OCI-LY7 (cell line): ENCODE measurements around the gene TRAPPC12. TPM values are rescaled to one million over a fixed set of nuclear protein-coding genes. Genes with fewer than 3 reads are reported as not detected.
A peak's percentile ranks its signal among the peaks of the same experiment; 100 is the strongest.

ENCODE experiments used
- BruUV-seq: library from RNA; stranded (reverse); fragments of 400-500 nt; replicated peaks from 2 replicates; lab custom pipeline; 2021; lab: Mats Ljungman, UMichigan
- CTCF ChIA-PET: fragments of 300-600 bp; sonication (Branson Sonifier 250); formaldehyde crosslinking; loops from one replicate; lab custom pipeline; 2022; ENCODE audit warnings: antibody characterized with exemption; ENCODE audit not compliant: unreplicated experiment; lab: Charles Lee
- POLR2A ChIA-PET: fragments of 300-600 bp; sonication (Branson Sonifier 250); formaldehyde crosslinking; loops from one replicate; lab custom pipeline; 2022; ENCODE audit warnings: antibody characterized with exemption; lab: Charles Lee
- DNase-seq: peaks from one replicate; pipeline ENCODE4 v3.0.0-alpha.2; 2015; ENCODE audit warnings: low spot score
- H2AFZ ChIP-seq: fragments of 200-600 bp; sonication (generic), shearing (Covaris generic); 2 replicates; pipeline ENCODE4 v1.6.1; 2014; ENCODE audit warnings: mild to moderate bottlenecking, antibody characterized with exemption, low read length, moderate library complexity
- H3K27ac ChIP-seq: fragments of 200-600 bp; sonication (generic); 2 replicates; pipeline ENCODE4 v1.5.1; 2014; ENCODE audit warnings: mixed run types, low read depth, mild to moderate bottlenecking, moderate library complexity, low read length, inconsistent platforms; ENCODE audit not compliant: poor library complexity, severe bottlenecking
- H3K36me3 ChIP-seq: fragments of 200-600 bp; sonication (generic); 2 replicates; pipeline ENCODE4 v1.6.1; 2014; ENCODE audit warnings: mild to moderate bottlenecking, antibody characterized with exemption, low read length, moderate library complexity, mixed read lengths; ENCODE audit not compliant: insufficient read depth
- H3K4me1 ChIP-seq: fragments of 200-600 bp; sonication (generic); 2 replicates; pipeline ENCODE4 v1.5.1; 2014; ENCODE audit warnings: mild to moderate bottlenecking, low read length; ENCODE audit not compliant: insufficient read depth, poor library complexity, severe bottlenecking
- H3K4me2 ChIP-seq: fragments of 200-600 bp; sonication (generic); 2 replicates; pipeline ENCODE4 v1.6.1; 2014; ENCODE audit warnings: mild to moderate bottlenecking, low read length
- H3K4me3 ChIP-seq: fragments of 200-600 bp; sonication (generic); 2 replicates; pipeline ENCODE4 v1.5.1; 2014; ENCODE audit warnings: mild to moderate bottlenecking, low read depth, low read length; ENCODE audit not compliant: poor library complexity, severe bottlenecking
- H3K79me2 ChIP-seq: fragments of 200-600 bp; sonication (generic); 2 replicates; pipeline ENCODE4 v1.6.1; 2016; ENCODE audit warnings: low read depth, mild to moderate bottlenecking, low read length, moderate library complexity, mixed read lengths; ENCODE audit not compliant: insufficient read depth
- H3K9me2 ChIP-seq: fragments of 200-600 bp; sonication (generic); 2 replicates; pipeline ENCODE4 v1.6.1; 2016; ENCODE audit warnings: mild to moderate bottlenecking, low read length, mixed read lengths; ENCODE audit not compliant: insufficient read depth
- H3K9me3 ChIP-seq: fragments of 200-600 bp; sonication (generic); 2 replicates; pipeline ENCODE4 v1.6.1; 2014; ENCODE audit warnings: mild to moderate bottlenecking, mixed run types, low read length, mixed read lengths
- H4K20me1 ChIP-seq: fragments of 200-600 bp; sonication (generic); 2 replicates; pipeline ENCODE4 v1.6.1; 2014; ENCODE audit warnings: mild to moderate bottlenecking, antibody characterized with exemption, low read length, moderate library complexity, mixed read lengths; ENCODE audit not compliant: insufficient read depth
- CTCF ChIP-seq: fragments of 200-600 bp; sonication (generic); conservative IDR thresholded peaks from 2 replicates; pipeline ENCODE4 v1.5.1; 2014; ENCODE audit warnings: mild to moderate bottlenecking, antibody characterized with exemption, low read length, moderate library complexity, mixed read lengths
- EZH2phosphoT487 ChIP-seq: fragments of 200-600 bp; sonication (generic); IDR thresholded peaks from 2 replicates; pipeline ENCODE4 v1.6.1; 2018; ENCODE audit warnings: low read depth, borderline replicate concordance, mild to moderate bottlenecking, mixed run types, antibody characterized with exemption, low read length, moderate library complexity, mixed read lengths
- intact Hi-C: fragments of 100-400 bp; cut with micrococcal nuclease; formaldehyde crosslinking; loops from one replicate; pipeline ENCODE4 v1.10.0; 2022; ENCODE audit not compliant: unreplicated experiment
- total RNA-seq, 2 experiments: library from RNA; depleted of rRNA in 1 of 2; stranded (reverse); fragments of >200 nt in 1 of 2; shearing (Covaris generic) in 1 of 2; gene quantifications; 2 replicates each; pipeline ENCODE4 v1.2.3, GENCODE V29; 2014 to 2022

TRAPPC12 gene
- total RNA-seq, 2 experiments from 2014 or later: 85.2 to 91.6 TPM

GRCh38 chr2:3420076-3420768 lies 40.7 kb downstream of the TRAPPC12 start:
- H3K4me2 ChIP-seq: no peak overlapping the region
- intact Hi-C loops: no loop called here
- ChIA-PET CTCF (interaction anchor here (1.0 kb wide), 1 partner anchor 23 kb away, joined by 3 read pairs; no protein-coding TSS in a partner anchor), POLR2A (interaction anchor here (1.0 kb wide), 1 partner anchor 10 kb away, joined by 3 read pairs; no protein-coding TSS in a partner anchor)
- no peaks in the 10 kb centered on the region for H3K9me3 ChIP-seq
- DNase-seq: peak; percentile 50
- TF ChIP-seq CTCF: no peak
- TF ChIP-seq EZH2phosphoT487: no peak
- H3K4me1 ChIP-seq: peaks cover 6% of the 10 kb centered on the region
- no peaks in the 10 kb centered on the region for H3K79me2 ChIP-seq
- no peak overlapping the region for H2AFZ ChIP-seq
- no peak overlapping the region for H3K27ac ChIP-seq
- no peaks in the 10 kb centered on the region for H4K20me1 ChIP-seq
- no TSS peak for BruUV-seq
- no peaks in the 10 kb centered on the region for H3K9me2 ChIP-seq
- peaks cover 47% of the 10 kb centered on the region for H3K36me3 ChIP-seq
- no peak overlapping the region for H3K4me3 ChIP-seq

GRCh38 chr2:3420769-3421397 lies 41.4 kb downstream of the TRAPPC12 start:
- no TSS peak for BruUV-seq
- H4K20me1 ChIP-seq: no peaks in the 10 kb centered on the region
- H3K27ac ChIP-seq: no peak overlapping the region
- no peak overlapping the region for H3K4me2 ChIP-seq
- peaks cover 6% of the 10 kb centered on the region for H3K4me1 ChIP-seq
- no peaks in the 10 kb centered on the region for H3K79me2 ChIP-seq
- no peak overlapping the region for H3K4me3 ChIP-seq
- no peak for DNase-seq
- H3K9me2 ChIP-seq: no peaks in the 10 kb centered on the region
- ChIA-PET POLR2A (interaction anchor here (1.0 kb wide), 1 partner anchor 10 kb away, joined by 3 read pairs; no protein-coding TSS in a partner anchor), CTCF (interaction anchor here (1.0 kb wide), 1 partner anchor 24 kb away, joined by 3 read pairs; no protein-coding TSS in a partner anchor)
- H2AFZ ChIP-seq: no peak overlapping the region
- no peaks in the 10 kb centered on the region for H3K9me3 ChIP-seq
- TF ChIP-seq EZH2phosphoT487 (no peak), CTCF (no peak)
- peaks cover 49% of the 10 kb centered on the region for H3K36me3 ChIP-seq
- intact Hi-C loops: no loop called here
